ENCODE measurements around the gene ZNF296.
A peak's percentile ranks its signal among the peaks of the same experiment; 100 is the strongest.

The ZNF296 gene

DNA sequence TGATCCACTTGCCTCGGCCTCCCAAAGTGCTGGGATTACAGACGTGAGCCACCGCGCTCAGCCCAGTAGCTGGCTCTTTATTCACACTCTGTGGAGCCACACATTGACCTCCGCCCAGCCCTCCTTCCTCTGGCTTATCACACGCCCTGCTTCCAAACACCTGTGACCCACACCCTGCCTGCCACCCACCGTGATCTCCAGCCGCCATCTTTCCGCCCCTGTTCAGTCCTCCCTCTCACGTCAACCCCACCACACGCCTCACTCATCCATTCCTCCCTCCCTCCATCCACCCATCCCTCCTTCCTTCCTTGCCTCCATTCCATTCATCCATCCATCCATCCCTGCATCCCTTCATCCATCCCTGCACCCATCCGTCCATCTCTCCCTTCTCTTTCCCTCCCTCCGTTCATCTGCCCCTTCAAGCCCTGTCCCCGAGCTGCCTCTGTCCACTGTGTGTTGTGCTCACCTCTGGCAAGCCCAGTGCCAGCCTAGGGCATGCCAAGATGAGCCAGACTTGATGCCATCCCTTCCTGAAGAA lies 17.6 kb downstream of the ZNF296 start:
- DNase-seq (ENCODE audit: low read depth): no peak

DNA sequence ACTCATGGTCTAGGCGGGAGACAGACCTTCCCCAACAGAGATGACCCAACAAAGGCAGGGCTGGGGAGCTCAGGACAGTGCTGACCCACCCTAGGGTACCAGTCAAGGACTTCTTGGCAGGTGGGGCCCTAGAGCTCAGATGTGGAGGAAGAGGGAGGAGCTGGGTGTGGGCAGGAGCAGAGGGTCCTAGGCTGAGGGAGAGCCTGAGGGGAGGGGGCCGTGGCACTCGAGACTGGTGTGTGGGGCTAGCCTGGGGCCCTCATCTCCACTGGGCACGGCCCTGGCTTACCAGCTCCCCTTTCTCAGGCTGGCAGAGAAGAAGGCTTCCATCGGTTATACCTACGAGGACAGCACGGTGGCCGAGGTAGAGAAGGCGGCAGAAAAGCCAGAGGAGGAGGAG lies 18.8 kb downstream of the ZNF296 start:
- DNase-seq (ENCODE audit: low read depth): no peak

DNA sequence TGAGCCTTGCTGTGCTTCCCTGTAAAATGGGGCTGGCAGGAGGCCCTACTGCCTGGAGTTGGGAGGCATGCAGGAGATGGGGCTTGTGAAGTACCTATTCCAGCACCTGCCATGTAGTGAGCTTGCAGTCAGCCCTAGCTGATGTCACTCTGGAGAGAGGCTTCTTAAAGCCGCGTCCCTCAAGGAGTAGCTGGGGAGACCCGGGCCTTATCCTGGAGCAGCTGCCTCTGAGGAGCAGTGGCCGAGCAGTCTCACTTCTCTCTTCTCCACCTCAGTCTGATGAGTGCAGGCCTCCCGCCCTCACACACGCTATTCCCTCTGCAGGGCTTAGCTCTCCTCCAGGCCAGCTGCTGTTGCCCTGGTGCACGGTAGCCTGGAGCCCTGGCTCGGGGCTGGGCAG lies 19.4 kb downstream of the ZNF296 start:
- DNase-seq (ENCODE audit: low read depth): no peak

DNA sequence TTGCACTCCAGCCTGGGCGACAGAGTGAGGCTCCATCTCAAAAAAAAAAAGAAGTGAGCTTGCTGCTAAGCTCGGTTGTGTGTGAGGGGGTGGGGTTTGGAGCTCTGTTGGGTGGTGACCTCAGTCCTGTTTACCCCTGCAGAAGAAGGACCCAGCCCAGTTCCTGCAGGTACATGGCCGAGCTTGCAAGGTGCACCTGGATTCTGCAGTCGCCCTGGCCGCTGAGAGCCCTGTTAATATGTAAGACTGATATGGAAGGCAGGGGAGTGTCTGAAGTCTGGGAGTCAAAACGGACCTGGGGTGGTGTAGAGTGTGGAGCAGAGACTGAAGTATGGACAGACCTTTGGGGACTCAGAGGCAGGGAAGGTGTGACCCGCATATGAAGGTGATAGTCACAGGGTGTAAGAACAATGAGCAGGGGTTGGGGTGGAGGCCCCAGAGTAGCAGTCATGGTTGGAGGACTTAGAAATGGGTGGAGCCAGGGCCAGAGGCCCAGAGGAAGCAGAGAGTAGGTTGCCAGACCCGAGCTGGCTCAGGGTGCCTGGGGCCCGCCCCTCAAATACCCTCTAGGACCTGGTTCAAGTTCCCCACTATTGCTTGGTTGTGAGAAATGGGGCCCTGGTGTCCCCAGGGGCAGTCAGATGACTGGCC lies 24.2 kb downstream of the ZNF296 start:
- no peak for DNase-seq (ENCODE audit: low read depth)

DNA sequence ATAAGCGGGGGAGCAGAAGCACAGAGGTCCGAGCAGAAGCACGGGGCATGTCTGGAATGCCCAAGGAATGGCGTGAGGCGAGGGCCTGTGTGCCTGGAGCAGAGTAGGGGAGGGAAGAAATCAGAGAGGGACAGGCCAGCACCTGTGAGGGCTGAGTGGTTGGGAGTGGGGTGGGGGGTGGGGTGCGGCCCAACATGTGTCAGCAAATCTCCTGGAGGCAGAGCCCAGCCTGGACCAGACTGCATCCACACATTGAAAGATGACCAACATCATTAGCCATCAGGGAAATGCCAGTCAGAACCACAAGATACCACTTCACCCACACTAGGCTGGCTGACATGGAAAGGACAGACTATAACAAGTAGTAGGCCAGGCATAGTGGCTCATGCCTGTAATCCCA lies 26.2 kb downstream of the ZNF296 start:
- DNase-seq (ENCODE audit: low read depth): no peak

DNA sequence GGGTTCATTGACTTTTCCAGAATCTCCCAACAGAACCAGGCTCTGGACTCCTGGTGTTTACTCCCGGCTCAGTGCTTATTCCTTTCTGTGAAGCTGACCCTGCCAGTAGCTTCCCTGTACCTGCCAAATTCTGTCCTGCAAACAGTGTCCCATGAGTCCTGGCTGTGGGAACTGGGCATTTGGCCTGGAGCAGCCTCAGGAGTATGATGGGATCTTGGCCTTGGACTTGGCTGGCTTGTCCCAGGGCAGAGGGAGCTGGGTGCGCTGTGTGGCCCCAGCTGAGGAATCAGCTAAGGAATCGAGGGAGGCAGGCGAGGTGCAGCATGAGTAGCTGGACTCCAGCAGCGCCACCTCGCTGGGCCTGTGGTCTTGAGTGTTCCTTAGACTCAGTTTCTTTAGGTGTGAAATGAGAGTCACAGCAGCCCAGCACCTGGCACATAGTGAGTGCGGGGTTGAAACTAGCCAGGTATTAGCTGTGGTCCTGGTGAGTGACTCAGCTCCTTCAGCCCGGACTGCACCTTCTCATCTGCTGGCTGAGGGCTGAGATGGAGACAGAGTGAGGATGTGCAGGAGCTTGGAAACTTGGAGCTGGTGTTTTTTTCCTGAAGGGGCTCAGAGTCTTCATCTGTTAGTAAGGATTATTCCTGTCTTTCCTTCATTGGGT lies 27.1 kb downstream of the ZNF296 start:
- no peak for DNase-seq (ENCODE audit: low read depth)

DNA sequence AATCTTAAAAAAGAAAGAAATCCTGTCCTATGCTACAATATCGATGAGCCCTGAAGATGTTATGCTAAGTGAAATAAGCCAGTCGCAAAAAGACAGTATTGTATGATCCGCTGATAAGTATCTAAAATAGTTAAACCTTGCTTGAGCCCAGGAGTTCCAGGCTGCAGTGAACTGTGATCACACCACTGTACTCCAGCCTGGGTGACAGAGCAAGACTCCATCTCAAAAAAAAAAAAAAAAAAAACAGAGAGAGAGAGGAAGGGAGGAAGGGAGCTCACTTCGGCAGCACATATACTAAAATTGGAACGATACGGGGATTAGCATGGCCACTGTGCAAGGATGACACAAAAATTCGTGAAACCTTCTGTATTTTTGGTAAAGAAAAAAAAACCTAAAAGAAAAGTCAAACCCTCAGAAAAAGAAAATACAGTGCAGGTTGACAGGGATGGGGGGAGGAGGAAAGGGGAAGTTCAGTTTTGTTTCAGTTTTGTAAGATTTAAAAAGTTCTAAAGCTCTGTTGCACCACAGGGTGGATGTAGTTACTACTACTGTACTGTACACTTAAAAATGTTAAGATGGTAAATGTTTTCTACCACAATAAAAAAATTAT lies 29.0 kb downstream of the ZNF296 start:
- no peak for DNase-seq (ENCODE audit: low read depth)

DNA sequence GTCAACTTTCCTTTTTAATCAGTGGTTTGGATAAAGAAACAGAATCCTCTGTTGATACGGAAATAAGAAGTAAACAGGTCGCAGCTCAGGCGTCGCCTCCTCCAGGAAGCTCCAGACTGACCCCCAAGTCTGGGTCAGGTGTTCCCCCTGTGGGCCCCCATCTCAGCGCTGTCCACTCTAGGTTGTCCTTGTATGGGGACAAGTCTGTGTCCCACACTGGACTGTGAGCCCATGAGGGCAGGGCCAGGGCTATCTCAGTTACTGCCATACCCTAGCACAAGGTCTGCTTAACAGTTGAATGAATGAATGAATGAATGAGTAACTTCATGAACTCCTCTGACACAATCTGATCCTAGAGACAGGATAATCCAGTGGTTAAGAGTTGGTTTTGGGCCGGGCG lies 29.9 kb downstream of the ZNF296 start:
- DNase-seq (ENCODE audit: low read depth): no peak

DNA sequence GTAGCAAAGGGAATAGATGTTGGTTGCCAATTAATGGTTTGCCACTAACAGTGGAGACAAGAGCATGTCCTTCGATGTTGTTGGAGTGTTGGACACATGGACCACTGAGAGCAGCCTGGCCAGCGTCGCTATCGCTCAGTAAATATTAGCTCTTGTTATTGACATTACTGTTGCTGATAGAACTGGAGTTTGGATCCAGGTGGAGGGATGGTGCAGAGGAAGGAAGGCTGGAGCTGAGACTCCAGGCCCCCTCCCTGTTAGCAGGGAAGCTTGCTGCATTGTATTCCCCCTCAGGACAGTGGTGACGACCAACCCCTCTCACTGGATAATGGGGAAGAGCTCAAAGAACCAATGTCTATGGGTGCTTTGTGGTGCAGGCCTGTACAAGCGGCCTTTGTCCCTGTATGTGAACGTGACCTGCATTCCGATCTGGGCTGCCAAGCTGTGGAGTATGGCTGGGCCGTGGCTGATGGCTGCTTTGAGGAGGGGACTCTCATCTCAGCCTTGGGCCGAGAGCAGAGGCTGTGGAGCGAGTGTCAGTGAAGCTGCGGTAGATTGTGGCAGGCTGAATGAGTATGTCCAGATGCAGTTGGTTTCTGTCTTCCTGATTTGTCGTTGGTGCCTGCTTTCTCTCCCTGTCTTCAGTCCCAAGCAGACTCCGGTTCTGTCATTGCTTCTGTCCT lies 30.5 kb downstream of the ZNF296 start:
- no peak for DNase-seq (ENCODE audit: low read depth)

DNA sequence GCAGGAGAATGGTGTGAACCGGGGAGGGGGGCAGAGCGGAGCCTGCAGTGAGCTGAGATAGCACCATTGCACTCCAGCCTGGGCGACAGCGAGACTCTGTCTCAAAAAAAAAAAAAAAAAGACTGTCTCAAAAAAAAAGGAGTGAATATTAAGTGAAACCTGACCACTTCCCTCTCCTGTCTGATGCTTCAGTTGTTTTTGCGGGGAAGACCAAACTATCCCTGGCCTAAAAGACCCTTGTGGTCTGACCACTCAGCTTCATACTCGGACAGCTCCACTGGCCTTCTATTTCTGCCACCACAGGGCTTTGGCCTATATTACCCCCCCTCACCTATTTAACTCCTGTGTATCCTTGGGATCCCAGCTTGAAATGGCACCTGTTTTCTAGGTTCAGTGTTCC lies 35.2 kb downstream of the ZNF296 start:
- no peak for DNase-seq (ENCODE audit: low read depth)

DNA sequence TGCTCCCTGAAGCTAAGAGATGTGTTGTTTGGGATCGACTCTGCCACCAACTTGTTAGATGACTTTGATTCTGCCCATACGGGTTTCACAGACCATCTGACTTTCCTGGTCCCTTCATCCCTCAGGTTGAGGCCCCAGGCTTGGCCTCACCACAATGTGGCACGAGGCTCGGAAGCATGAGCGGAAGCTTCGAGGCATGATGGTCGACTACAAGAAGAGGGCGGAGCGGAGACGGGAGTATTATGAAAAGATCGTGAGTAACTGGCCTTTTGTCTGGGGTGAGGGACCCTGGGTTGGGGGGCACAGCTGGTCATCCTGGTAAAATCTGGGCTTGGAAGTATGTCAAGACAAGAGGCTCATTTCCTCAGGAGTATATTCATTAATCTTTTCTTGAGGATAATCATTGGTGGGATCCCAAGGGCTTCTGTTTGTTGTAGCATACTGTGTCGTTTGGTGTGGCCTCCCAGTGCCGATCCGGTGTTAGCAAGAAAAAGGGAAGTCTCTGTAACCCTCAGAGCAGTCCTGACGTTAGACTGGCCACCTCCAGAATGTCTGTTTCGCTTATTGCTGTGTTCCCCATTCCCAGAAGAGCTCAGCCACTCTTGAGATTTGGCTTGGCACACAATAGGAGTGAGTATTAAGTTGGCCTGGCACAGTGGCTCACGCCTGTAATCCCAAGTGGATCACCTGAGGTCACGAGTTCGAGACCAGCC lies 36.1 kb downstream of the ZNF296 start:
- no peak for DNase-seq (ENCODE audit: low read depth)

DNA sequence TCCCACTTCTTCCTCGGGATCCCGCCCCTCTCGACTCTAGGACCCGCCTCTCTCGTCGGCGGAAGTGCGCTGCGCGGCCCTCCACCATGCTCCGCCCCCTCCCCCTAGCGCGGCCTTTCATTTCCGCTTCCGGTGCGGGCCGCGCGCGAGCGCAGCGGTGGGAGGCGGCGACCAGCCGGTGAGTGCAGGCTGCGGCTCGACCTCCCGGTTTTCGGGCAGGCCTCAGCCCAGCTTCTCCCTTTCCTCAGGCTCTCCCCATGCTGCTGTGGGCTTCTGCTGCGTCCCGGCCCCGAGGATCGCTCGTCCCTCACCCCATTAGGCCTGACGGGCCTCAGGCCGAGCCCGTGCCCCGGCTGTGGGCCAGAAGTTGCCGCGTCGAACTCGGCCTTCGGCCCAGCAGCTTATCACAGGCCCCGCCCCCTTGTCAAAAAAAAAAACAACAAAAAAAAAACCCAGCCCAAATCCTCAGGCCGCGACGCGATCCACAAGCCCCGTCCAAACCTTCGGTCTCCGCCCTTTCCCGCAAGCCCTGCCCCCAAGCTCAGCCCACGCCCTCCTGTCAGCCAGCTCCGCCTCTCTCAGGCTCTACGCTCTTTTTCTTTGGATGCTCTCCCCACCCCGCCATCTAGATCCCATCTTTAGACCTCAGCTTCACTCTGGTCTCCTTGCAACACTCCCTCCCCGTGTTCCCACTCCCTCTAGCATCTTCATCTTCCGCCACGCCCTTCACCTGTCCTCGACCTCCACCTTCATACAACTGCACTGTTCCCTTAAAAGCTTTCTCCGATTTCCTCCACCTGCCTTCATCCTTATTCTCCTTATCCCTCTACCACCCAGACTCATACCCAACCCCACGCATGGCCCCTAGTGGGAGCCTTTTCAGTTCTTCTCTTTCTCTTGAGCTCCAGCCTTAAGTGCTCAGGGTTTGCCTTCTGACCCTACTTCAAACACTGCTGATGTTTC lies 37.1 kb downstream of the ZNF296 start, which contains the start of gene CLASRP:
Gene CLASRP (plus strand): TSS at position 115 of the 963 bp plus-strand sequence. CDS start 1,168 bp downstream, outside the sequence.
- DNase-seq (ENCODE audit: low read depth): peak; percentile 54

DNA sequence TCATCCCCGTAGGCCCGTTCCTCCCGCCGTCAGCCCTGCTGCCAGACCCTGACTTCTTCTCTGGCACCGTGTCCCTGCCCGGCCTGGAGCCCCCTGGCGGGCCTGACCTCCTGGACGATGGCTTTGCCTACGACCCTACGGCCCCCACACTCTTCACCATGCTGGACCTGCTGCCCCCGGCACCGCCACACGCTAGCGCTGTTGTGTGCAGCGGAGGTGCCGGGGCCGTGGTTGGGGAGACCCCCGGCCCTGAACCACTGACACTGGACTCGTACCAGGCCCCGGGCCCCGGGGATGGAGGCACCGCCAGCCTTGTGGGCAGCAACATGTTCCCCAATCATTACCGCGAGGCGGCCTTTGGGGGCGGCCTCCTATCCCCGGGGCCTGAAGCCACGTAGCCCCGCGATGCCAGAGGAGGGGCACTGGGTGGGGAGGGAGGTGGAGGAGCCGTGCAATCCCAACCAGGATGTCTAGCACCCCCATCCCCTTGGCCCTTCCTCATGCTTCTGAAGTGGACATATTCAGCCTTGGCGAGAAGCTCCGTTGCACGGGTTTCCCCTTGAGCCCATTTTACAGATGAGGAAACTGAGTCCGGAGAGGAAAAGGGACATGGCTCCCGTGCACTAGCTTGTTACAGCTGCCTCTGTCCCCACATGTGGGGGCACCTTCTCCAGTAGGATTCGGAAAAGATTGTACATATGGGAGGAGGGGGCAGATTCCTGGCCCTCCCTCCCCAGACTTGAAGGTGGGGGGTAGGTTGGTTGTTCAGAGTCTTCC lies 38.7 kb downstream of the ZNF296 start:
- no peak for DNase-seq (ENCODE audit: low read depth)

DNA sequence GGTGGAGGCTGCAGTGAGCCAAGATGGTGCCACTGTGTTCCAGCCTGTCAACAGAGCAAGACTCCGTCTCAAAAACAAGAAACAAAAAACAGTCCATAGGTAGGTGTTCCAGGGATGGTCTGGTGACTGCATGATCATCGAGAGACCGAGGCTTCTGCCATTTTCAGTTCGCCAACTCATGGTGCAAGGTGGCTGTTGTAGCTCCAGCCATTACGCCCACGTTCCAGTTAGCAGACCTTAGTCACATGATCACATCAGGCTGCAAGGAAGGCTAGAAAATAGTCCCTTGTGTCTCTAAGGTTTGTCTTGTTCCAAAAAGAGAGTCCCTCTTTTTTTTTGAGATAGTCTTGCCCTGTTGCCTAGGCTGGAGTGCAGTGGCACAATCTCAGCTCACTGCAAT lies 40.5 kb downstream of the ZNF296 start:
- no peak for DNase-seq (ENCODE audit: low read depth)

DNA sequence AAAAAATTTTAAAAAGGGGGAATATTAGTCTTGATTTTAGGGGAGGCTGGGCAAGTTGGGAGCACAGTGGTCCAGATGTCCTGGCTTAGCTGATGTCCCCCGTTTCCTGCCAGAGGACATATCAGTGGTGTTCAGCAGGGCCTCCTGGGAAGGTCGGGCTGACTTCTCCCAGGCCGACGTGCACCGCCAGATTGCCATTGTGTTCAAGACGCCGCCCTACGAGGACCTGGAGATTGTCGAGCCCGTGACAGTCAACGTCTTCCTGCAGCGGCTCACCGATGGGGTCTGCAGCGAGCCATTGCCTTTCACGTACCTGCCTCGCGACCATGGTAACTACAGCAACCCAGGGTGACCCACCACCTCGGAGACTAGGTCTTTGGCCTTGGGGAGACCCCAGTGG lies 43.9 kb downstream of the ZNF296 start:
- DNase-seq (ENCODE audit: low read depth): no peak

DNA sequence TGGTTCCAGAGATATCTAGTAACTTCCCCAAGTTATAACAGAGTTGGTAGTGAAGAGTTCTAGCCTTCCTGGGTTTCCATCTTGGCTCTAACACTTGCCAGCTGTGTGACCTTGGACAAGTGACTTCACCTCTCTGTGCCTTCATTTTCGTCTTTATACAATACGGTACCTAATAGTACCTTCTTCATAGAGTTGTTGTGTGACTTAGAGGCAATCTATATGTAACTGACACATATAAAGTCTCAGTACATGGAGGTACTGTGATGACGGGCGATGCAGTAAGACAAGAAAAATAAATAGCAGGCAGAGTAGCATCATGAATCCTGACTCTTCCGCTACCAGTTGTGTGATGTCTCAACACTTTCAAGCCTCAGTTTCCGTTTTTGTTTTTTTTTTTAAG lies 45.5 kb downstream of the ZNF296 start:
- no peak for DNase-seq (ENCODE audit: low read depth)

DNA sequence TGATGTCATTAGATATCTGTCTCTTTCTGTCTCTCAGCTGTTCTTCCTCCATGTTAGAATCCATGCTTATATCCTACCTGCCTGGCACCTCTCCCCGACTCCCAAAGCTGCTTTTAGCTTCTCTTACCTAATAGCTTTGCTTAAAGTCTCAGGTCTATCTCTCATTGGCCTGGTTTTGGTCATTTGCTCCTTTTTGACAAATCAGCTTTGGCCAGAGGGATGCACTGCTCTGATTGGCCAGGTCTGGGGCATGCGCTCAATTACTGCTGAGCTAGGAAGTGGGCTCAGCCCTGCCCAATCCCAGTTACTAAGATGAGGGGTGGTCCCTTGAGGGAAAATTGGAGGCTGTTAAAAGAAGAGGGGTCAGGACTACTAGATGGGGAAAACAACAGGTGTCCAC lies 48.9 kb downstream of the ZNF296 start:
- DNase-seq (ENCODE audit: low read depth): no peak

DNA sequence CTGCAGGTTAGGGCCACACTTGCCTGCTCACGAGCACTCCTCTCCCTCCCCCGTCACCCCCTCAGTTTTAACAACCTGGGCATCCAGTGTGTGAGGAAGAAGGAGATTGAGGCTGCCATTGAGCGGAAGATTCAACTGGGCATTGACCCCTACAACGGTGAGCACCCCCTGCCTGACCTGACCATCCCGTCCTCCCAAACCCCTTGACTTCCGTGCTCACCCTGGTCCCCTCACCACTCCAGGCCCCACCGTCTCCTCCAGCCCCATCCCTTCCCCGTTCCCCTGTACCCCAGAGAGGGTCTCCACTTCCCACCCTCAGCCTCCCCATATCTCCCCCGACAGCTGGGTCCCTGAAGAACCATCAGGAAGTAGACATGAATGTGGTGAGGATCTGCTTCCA lies 51.0 kb downstream of the ZNF296 start:
- no peak for DNase-seq (ENCODE audit: low read depth)

DNA sequence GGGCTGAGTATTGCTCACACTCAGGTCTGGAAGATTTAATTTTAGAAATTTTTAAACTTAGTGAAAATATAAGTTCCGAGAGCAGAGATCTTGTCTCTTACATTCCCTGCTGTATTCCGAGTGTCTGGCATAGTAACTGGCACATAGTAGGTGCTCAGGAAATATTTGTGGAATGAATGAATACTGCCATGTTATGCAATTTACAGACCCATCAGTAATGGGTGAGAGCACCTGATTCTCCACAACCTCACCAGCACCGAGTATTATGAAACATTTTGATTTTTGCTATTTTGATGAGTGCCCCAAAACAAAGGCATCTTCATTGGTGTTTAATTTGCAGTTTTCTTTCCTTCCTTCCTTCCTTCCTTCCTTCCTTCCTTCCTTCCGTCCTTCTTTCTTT lies 53.2 kb downstream of the ZNF296 start:
- no peak for DNase-seq (ENCODE audit: low read depth)

DNA sequence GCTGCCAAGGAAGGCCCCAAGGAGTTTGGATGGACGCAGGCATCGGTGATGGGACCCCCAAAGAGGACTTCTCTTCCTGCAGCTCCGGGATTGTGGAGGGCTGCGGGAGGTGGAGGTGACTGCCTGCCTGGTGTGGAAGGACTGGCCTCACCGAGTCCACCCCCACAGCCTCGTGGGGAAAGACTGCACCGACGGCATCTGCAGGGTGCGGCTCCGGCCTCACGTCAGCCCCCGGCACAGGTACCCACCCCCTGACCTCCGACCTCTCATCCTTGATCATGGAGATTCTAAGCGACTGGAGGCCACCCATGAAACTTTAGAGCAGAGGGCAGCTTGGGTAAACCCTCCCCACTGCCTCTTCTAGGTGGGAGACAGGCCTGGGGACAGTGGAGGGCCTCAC lies 54.3 kb downstream of the ZNF296 start:
- DNase-seq (ENCODE audit: low read depth): no peak

All from HS-5 (cell line).